Uterus (tissue), 4 donors: ENCODE data around the gene PTK7. TPM values are rescaled to one million over a fixed set of nuclear protein-coding genes. Genes with fewer than 3 reads are reported as not detected.

Experiments
- DNase-seq, 2 donors: peaks; one replicate each; pipeline ENCODE4 v3.0.0-alpha.2; 2019 to 2020
- H3K27ac ChIP-seq, 2 donors: fragments of 200-600 bp; sonication (generic); 1 replicate in 1 of 2; 2 replicates in 1 of 2; pipeline ENCODE4 v1.5.1; 2016 to 2018
- H3K27me3 ChIP-seq, 2 donors: fragments of 200-600 bp; sonication (generic); one replicate each; pipeline ENCODE4 v1.5.1; 2018 to 2019; ENCODE audit warnings: control low read depth in 1 of 2
- H3K36me3 ChIP-seq, 2 donors: fragments of 200-600 bp; sonication (generic); one replicate each; pipeline ENCODE4 v1.5.1; 2019; ENCODE audit warnings: control low read depth in 1 of 2
- H3K4me1 ChIP-seq, 2 donors: fragments of 200-600 bp; sonication (generic); one replicate each; pipeline ENCODE4 v1.5.1; 2018 to 2019; ENCODE audit warnings: control low read depth in 1 of 2
- H3K4me3 ChIP-seq, 2 donors: fragments of 200-600 bp; sonication (generic); 1 replicate in 1 of 2; 2 replicates in 1 of 2; pipeline ENCODE4 v1.5.1; 2018 to 2019; ENCODE audit warnings: mild to moderate bottlenecking in 1 of 2
- H3K9me3 ChIP-seq, 2 donors: fragments of 200-600 bp; sonication (generic); one replicate each; pipeline ENCODE4 v1.5.1; 2019; ENCODE audit warnings: control low read depth in 1 of 2
- CTCF ChIP-seq, 4 experiments: fragments of 200-600 bp in 2 of 4; fragments of 450-650 bp in 2 of 4; sonication (generic) in 2 of 4; IDR thresholded peaks; one replicate each; pipeline ENCODE4 v1.5.1; 2016 to 2019; ENCODE audit warnings: antibody characterized with exemption in 4 of 4, mild to moderate bottlenecking in 2 of 4, moderate library complexity in 1 of 4
- POLR2A ChIP-seq, 2 donors: fragments of 450-650 bp; IDR thresholded peaks; one replicate each; pipeline ENCODE4 v1.6.1; 2016; ENCODE audit warnings: antibody characterized with exemption in 2 of 2, mild to moderate bottlenecking in 1 of 2, moderate library complexity in 1 of 2
- intact Hi-C: fragments of 100-400 bp; cut with DNase I; formaldehyde crosslinking; loops from one replicate; pipeline ENCODE4 v1.15.1; 2023; ENCODE audit warnings: low total_unique reads
- total RNA-seq, 4 donors: library from RNA; depleted of rRNA in 3 of 4; stranded (reverse); fragments of >200 nt in 3 of 4; gene quantifications; one replicate each; pipeline versions ENCODE4 v1.1.0 to v1.2.4, GENCODE V29; 2014 to 2023
- donor health status: DM: yes; HTN: yes; CAD: no.

The PTK7 gene
- total RNA-seq, 4 donors from 2014 or later: 53.8 to 247 (median 153) TPM

DNA sequence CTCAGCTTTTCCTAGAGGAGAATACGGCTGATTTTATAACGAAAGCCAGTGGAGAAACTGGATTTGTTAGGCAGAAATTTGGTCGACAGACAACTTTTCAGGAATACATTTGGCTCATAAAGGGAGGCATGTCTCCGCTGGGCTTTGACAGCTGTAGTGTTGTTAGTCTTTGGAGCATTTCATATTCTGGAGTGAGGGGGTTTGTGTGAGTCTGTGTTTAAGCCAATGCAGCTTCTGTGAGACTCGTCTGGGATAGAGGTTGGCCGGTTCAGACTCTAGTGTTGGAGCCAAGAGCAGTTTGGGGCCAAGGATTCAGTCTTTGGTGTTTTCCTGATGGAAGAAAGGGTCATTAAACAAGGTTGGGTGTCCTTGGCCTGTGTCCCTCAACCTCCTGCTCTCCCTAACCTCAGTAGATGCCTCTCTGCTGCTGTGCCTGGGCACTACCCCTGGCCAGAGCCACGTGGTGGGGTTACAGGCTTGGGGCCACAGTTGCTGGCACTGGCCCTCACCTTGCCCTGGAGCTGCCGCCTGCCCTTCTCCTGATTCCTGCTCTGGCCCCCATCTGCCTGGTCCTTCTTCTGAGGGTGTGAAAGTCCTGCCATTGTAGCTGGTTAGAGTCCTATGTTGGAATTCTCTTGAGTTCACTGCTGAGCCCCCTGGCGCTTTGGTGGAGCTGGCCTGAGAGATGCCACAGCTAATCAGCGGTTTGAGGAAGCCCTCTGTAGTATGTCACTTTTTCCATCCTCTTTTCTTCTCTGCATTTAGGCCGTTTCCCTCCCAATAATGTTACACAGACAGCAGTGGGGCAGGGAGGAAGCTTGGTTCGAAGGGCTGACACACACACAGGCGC lies 6.9 kb downstream of the PTK7 start:
- intact Hi-C loops: no loop called here
- peak in 1 of 2 donors; percentile 36 for DNase-seq
- no peak overlapping the region for H3K4me3 ChIP-seq
- TF ChIP-seq POLR2A (IDR thresholded peaks at IDR 0.05) (no peak), CTCF (IDR thresholded peaks at IDR 0.05) (no peak)
- H3K27me3 ChIP-seq: no peaks in the 10 kb centered on the region
- no peaks in the 10 kb centered on the region for H3K4me1 ChIP-seq
- H3K9me3 ChIP-seq: no peaks in the 10 kb centered on the region
- no peaks in the 10 kb centered on the region for H3K36me3 ChIP-seq
- H3K27ac ChIP-seq: peak overlapping the region in 1 of 2 donors; percentile 33

DNA sequence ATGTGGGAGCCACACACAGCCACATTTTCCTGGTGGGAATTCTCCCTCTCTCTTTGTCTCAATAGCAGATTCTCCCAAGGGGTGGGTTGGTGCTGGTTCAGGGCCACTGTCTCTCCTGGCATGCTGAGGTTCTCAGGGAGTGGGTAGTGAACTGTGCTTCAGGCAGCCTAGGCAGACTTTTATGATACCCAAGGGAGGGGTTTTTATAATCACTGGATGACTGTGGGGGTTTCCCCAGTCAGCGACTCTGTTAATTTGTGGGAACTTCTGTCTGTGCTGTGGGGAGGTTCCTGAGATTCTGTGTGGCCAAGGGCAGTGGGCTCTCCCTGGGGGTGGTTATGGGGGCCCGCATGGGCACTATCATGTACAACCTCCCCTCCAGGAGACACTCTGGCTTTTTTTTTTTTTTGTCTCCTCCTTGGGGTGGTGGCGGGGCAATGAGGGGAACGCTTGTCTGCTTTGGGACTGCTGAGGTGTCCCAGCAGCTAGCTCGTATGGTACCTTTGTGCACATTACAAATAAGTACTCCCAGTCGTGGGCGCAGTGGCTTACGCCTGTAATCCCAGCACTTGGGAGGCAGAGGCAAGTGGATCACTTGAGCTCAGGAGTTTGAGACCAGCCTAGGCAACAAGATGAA lies 10.0 kb downstream of the PTK7 start:
- no peaks in the 10 kb centered on the region for H3K9me3 ChIP-seq
- no peak for TF ChIP-seq POLR2A (IDR thresholded peaks at IDR 0.05)
- no peak for TF ChIP-seq CTCF (IDR thresholded peaks at IDR 0.05)
- H3K4me1 ChIP-seq: peaks cover 0 to 5% of the 10 kb centered on the region in 2 donors
- no peak for DNase-seq
- no peak overlapping the region for H3K4me3 ChIP-seq
- H3K27ac ChIP-seq: no peak overlapping the region
- no peaks in the 10 kb centered on the region for H3K27me3 ChIP-seq
- no peaks in the 10 kb centered on the region for H3K36me3 ChIP-seq
- intact Hi-C loops: no loop called here

DNA sequence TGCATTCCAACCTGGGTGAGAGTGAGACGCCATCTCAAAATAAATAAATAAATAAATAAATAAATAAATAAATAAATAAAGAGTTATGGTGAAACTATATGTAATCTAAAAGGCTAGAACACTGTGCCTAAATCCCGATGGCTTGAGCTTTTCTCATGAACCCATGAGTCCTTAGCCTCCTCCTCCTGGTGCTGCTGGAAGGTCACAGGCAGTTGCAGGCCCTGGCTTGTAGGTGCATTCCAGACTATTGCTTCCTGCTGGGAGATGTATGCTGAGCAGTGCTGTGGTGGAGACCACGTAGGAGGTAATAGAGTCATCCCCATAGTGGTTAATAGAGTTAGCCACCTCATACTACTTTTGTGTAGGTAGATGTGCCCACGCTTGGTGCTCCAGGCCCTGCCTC lies 12.5 kb downstream of the PTK7 start:
- TF ChIP-seq CTCF (IDR thresholded peaks at IDR 0.05): no peak
- no peak for TF ChIP-seq POLR2A (IDR thresholded peaks at IDR 0.05)
- no peak overlapping the region for H3K4me3 ChIP-seq
- intact Hi-C loops: no loop called here
- peak overlapping the region; percentile 83 for H3K27ac ChIP-seq
- peaks cover 0 to 5% of the 10 kb centered on the region in 2 donors for H3K4me1 ChIP-seq
- no peaks in the 10 kb centered on the region for H3K36me3 ChIP-seq
- DNase-seq: no peak
- no peaks in the 10 kb centered on the region for H3K9me3 ChIP-seq
- no peaks in the 10 kb centered on the region for H3K27me3 ChIP-seq

DNA sequence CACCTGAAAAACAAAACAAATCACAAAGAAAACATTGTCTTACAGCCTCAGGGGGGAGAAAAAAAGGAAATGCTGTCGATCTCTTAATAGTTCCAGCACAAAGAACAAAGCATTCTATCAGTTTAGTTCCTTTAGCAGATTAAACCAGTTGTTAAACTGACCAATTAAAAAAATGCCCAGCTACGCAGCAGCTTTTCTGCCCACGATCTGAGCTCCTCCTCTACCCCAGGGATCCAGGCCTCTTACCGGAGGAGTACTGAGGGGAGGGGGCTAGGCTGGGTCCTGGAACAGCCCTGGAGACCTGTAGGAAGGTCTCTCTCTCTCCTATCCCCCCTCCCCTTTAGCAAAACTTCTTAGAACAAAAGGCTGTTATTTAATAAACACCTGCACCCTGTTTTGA lies 13.4 kb downstream of the PTK7 start:
- DNase-seq: no peak
- TF ChIP-seq CTCF (IDR thresholded peaks at IDR 0.05) (no peak), POLR2A (IDR thresholded peaks at IDR 0.05) (no peak)
- Histone ChIP-seq H3K27ac (peak overlapping the region; percentile 83), H3K36me3 (no peaks in the 10 kb centered on the region), H3K4me3 (no peak overlapping the region), H3K4me1 (peaks cover 0 to 5% of the 10 kb centered on the region in 2 donors), H3K9me3 (no peaks in the 10 kb centered on the region), H3K27me3 (no peaks in the 10 kb centered on the region)
- intact Hi-C loops: no loop called here
